K562 (cell line): ENCODE measurements around the gene DXO. TPM values are rescaled to one million over a fixed set of nuclear protein-coding genes. Genes with fewer than 3 reads are reported as not detected.

ENCODE experiments used
- ATAC-seq: fragments of 200-7000 bp; cut with Tn5 transposase; 3 replicates; pipeline ENCODE4 v1.9.1; 2020; ENCODE audit warnings: moderate library complexity
- BruUV-seq: library from RNA; stranded (reverse); fragments of 400-500 nt; replicated peaks from 2 replicates; lab custom pipeline; 2021; lab: Mats Ljungman, UMichigan
- CTCF ChIA-PET: fragments of 300-600 bp; formaldehyde crosslinking; extraction: SDS; loops from one replicate; lab custom pipeline; 2021; ENCODE audit warnings: low intra/inter-chr PET ratio; lab: Yijun Ruan, JAX
- POLR2A ChIA-PET: fragments of 300-600, 350-650 bp; sonication (Branson Sonifier 250); formaldehyde crosslinking; extraction: SDS; loops from one replicate; lab custom pipeline; 2021; ENCODE audit warnings: antibody characterized with exemption, inconsistent platforms; lab: Yijun Ruan, JAX
- DNase-seq, 4 experiments: peaks; one replicate each; pipeline versions ENCODE4 v3.0.0 to v3.0.0-alpha.2; 2011 to 2018; ENCODE audit warnings: low spot score in 3 of 4, mixed read lengths in 3 of 4; ENCODE audit errors: extremely low read depth in 1 of 4
- FAIRE-seq: peaks from 2 replicates; lab custom pipeline; 2011; peaks lifted over from hg19 to GRCh38; lab: Jason Lieb, UNC
- H2AFZ ChIP-seq: 2 replicates; pipeline ENCODE4 v1.6.0; 2011; ENCODE audit warnings: low read depth, low read length, control low read depth, inconsistent platforms
- H3K27ac ChIP-seq: fragments of 200-600 bp; 3 replicates; pipeline ENCODE4 v1.8.0; 2011; ENCODE audit warnings: low read depth, mild to moderate bottlenecking, control low read depth, inconsistent platforms, low read length, moderate library complexity, mixed read lengths; ENCODE audit errors: extremely low read depth
- H3K27me3 ChIP-seq, 2 experiments: fragments of 300-600 bp in 1 of 2; 2 replicates in 1 of 2; 3 replicates in 1 of 2; pipeline versions ENCODE4 v1.6.0 to v1.8.0; 2011; ENCODE audit warnings: inconsistent platforms in 2 of 2, low read length in 2 of 2, mild to moderate bottlenecking in 1 of 2, mixed read lengths in 1 of 2, moderate library complexity in 1 of 2; ENCODE audit not compliant: control insufficient read depth in 2 of 2, insufficient read depth in 2 of 2
- H3K36me3 ChIP-seq: fragments of 300-600 bp; 3 replicates; pipeline ENCODE4 v1.8.0; 2011; ENCODE audit warnings: mild to moderate bottlenecking, low read length, inconsistent platforms; ENCODE audit not compliant: control insufficient read depth, insufficient read depth
- H3K4me1 ChIP-seq, 2 experiments: fragments of 200-600 bp in 1 of 2; replicated peaks in 1 of 2; 2 replicates in 1 of 2; 3 replicates in 1 of 2; pipeline versions ENCODE4 v1.5.1 to v1.8.0; 2011; ENCODE audit warnings: inconsistent platforms in 2 of 2, low read length in 2 of 2, mild to moderate bottlenecking in 1 of 2, mixed read lengths in 1 of 2, moderate library complexity in 1 of 2; ENCODE audit not compliant: control insufficient read depth in 2 of 2, insufficient read depth in 2 of 2
- H3K4me2 ChIP-seq: 2 replicates; pipeline ENCODE4 v1.6.1; 2011; ENCODE audit warnings: low read length, control low read depth, inconsistent platforms, mixed read lengths; ENCODE audit not compliant: insufficient read depth
- H3K4me3 ChIP-seq: fragments of 200-600 bp; sonication (generic), shearing (Covaris generic); 2 replicates; pipeline ENCODE4 v1.5.1; 2016; ENCODE audit warnings: control low read depth, inconsistent platforms
- H3K79me2 ChIP-seq: fragments of 200-600 bp; 3 replicates; pipeline ENCODE4 v1.8.0; 2011; ENCODE audit warnings: low read length, inconsistent platforms; ENCODE audit not compliant: control insufficient read depth, insufficient read depth
- H3K9ac ChIP-seq, 2 experiments: 2 replicates each; pipeline versions ENCODE4 v1.6.0 to v1.6.1; 2011; ENCODE audit warnings: low read depth in 2 of 2, low read length in 2 of 2, control low read depth in 1 of 2, inconsistent platforms in 1 of 2, mild to moderate bottlenecking in 1 of 2, mixed read lengths in 1 of 2; ENCODE audit not compliant: insufficient read depth in 1 of 2
- H3K9me1 ChIP-seq: one replicate; pipeline ENCODE4 v1.6.0; 2011; ENCODE audit warnings: inconsistent platforms, mild to moderate bottlenecking, low read length, moderate library complexity; ENCODE audit not compliant: control insufficient read depth, insufficient read depth
- H3K9me3 ChIP-seq: replicated peaks from 2 replicates; pipeline ENCODE4 v1.5.1; 2011; ENCODE audit warnings: low read depth, low read length, inconsistent platforms; ENCODE audit not compliant: control insufficient read depth, insufficient read depth
- H4K20me1 ChIP-seq: replicated peaks from 2 replicates; pipeline ENCODE4 v1.6.1; 2011; ENCODE audit warnings: low read length, inconsistent platforms, mixed read lengths; ENCODE audit not compliant: control insufficient read depth, insufficient read depth
- DIDO1 ChIP-seq: fragments of 450-650 bp; IDR thresholded peaks from 2 replicates; pipeline ENCODE4 v1.6.1; 2016; ENCODE audit warnings: low read depth, missing biosample characterization, missing genetic modification characterization
- MECOM ChIP-seq: fragments of 250-450 bp; sonication (Bioruptor Pico); IDR thresholded peaks from 2 replicates; pipeline ENCODE4 v1.8.0; 2022; ENCODE audit warnings: inconsistent platforms
- NFIX ChIP-seq: fragments of 250-450 bp; sonication (Bioruptor Pico); IDR thresholded peaks from 2 replicates; pipeline ENCODE4 v1.4.0; 2020; ENCODE audit warnings: low read depth, mild to moderate bottlenecking, moderate library complexity
- SRSF3 ChIP-seq: fragments of 200-400 bp; formaldehyde crosslinking; IDR thresholded peaks from 2 replicates; pipeline ENCODE4 v1.6.1; 2016; ENCODE audit warnings: mild to moderate bottlenecking, low read length, moderate library complexity; ENCODE audit not compliant: insufficient read depth
- TCF3 ChIP-seq: sonication (generic); formaldehyde crosslinking; IDR thresholded peaks from 2 replicates; pipeline ENCODE4 v1.4.0; 2020; ENCODE audit warnings: mild to moderate bottlenecking, missing genetic modification reagents
- YBX1 ChIP-seq: fragments of 450-650 bp; IDR thresholded peaks from 2 replicates; pipeline ENCODE4 v1.7.1; 2016; ENCODE audit warnings: mild to moderate bottlenecking
- ZC3H8 ChIP-seq: fragments of 450-650 bp; IDR thresholded peaks from 2 replicates; pipeline ENCODE4 v1.6.1; 2017
- ZNF384 ChIP-seq: IDR thresholded peaks from 2 replicates; pipeline ENCODE4 v1.6.1; 2012; ENCODE audit warnings: low read depth, low read length, improper control_type of control experiment
- ZNF707 ChIP-seq: fragments of 250-450 bp; sonication (Bioruptor Pico); conservative IDR thresholded peaks from 2 replicates; pipeline ENCODE4 v1.8.0; 2022; ENCODE audit warnings: inconsistent platforms, mild to moderate bottlenecking, moderate library complexity
- WGBS: fragments of 100-300 bp; shearing (Covaris generic); methylation state at CpG from one replicate; pipeline ENCODE4 v1.1.6; 2016; ENCODE audit warnings: low coverage, mixed read lengths; ENCODE audit not compliant: insufficient coverage; ENCODE audit errors: missing lambda C conversion rate; 5-methylcytosine and 5-hydroxymethylcytosine counted together
- in situ Hi-C: fragments of 300-500 bp; cut with MboI; formaldehyde crosslinking; loops from 4 replicates; pipeline ENCODE4 v1.15.0; 2018; ENCODE audit warnings: inconsistent platforms, mixed read lengths
- intact Hi-C: fragments of 100-400 bp; cut with micrococcal nuclease; formaldehyde crosslinking; loops from 2 replicates; pipeline ENCODE4 v1.14.2; 2022
- polyA plus RNA-seq, 8 experiments: library from polyadenylated mRNA; depleted of rRNA in 4 of 8; stranded (reverse) in 5 of 8; unstranded in 3 of 8; fragments of >200 nt; fragmentation: Nextera tagmentation in 2 of 8; fragmentation: Illumina TruSeq in 1 of 8; extraction: Ambion mirVana in 2 of 8; extraction: Trizol in 1 of 8; gene quantifications; 2 replicates each; pipeline versions ENCODE4 v1.2.1 to v1.2.3, GENCODE V29; 2011 to 2014; ENCODE audit warnings: inconsistent platforms in 1 of 8, missing spikeins in 1 of 8
- total RNA-seq, 7 experiments: library from RNA; depleted of rRNA in 6 of 7; stranded (reverse); fragments of >200 nt in 6 of 7; fragmentation: Illumina TruSeq in 2 of 7; extraction: Trizol in 2 of 7; gene quantifications; 2 replicates each; pipeline versions ENCODE4 v1.2.1 to v1.2.3, GENCODE V29; 2011 to 2021; ENCODE audit warnings: low replicate concordance in 1 of 7
- TF ChIP-seq, protein P1 (sequence below): fragments of 250-450 bp; sonication (Bioruptor Pico); IDR thresholded peaks from 2 replicates; pipeline ENCODE4 v1.8.0; 2022; ENCODE audit warnings: moderate library complexity, mild to moderate bottlenecking, inconsistent platforms
- TF ChIP-seq, protein P2 (sequence below): sonication (generic); formaldehyde crosslinking; IDR thresholded peaks from 2 replicates; pipeline ENCODE4 v1.8.0; 2022; ENCODE audit warnings: missing genetic modification reagents, mild to moderate bottlenecking, moderate library complexity, borderline replicate concordance
- TF ChIP-seq, protein P3 (sequence below): fragments of 250-450 bp; sonication (Bioruptor Pico); IDR thresholded peaks from 2 replicates; pipeline ENCODE4 v1.4.0; 2020; ENCODE audit warnings: mild to moderate bottlenecking, moderate library complexity
- TF ChIP-seq, protein P4 (sequence below): IDR thresholded peaks from 3 replicates; pipeline ENCODE4 v1.6.1; 2011; ENCODE audit warnings: borderline replicate concordance, mild to moderate bottlenecking, moderate library complexity; ENCODE audit not compliant: insufficient read length; ENCODE audit errors: extremely low read depth

DXO gene
- total and polyA plus RNA-seq, 9 of the 15 experiments (the other 6 are each of a cell fraction or from before 2014, with no cell fraction given): 6.4 to 35.1 (median 19.4) TPM

DNA sequence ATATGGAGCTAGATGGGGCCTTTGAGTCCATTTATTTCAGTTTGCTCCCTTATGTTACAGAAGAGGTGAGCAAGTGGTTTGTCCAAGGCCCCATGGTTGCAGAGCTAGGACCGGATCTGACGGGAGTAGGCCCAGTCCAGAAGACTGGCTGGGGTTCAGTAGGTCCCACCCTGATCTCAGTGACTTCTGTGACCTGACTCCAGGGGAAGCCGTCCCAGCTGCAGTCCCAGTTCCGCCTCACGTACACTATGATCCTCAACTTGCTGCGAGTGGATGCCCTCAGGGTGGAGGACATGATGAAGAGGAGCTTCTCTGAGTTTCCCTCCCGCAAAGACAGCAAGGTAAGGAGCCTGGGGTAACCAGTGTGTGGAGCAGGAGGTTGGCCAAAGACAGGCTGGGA lies 5.4 kb downstream of the DXO start:
- Histone ChIP-seq H3K27ac (no peak overlapping the region; the same call in 2 of the 3 replicates), H3K4me3 (no peak overlapping the region), H2AFZ (no peak overlapping the region), H3K9ac (peak overlapping the region in 1 of 2 experiments; percentile 5; a peak in 1 of 4 replicates), H3K27me3 (no peaks in the 10 kb centered on the region), H3K9me1 (no peaks in the 10 kb centered on the region), H3K4me1 (peaks cover 35 to 39% of the 10 kb centered on the region in 2 experiments; a peak in 4 of 5 replicates), H3K4me2 (no peak overlapping the region), H3K79me2 (peaks cover 19% of the 10 kb centered on the region), H3K36me3 (peaks cover 97% of the 10 kb centered on the region), H3K9me3 (no peaks in the 10 kb centered on the region), H4K20me1 (no peaks in the 10 kb centered on the region)
- intact Hi-C loops (no loop called here), in situ Hi-C loops (no loop called here)
- BruUV-seq: no TSS peak
- no peak for FAIRE-seq
- DNase-seq: no peak
- ChIA-PET CTCF (no interaction called here), POLR2A (interaction anchor here (0.6 to 1.5 kb wide), 2 partner anchors 15 to 43 kb away, joined by 3 to 7 read pairs; no protein-coding TSS in a partner anchor)
- 87% methylated on average over 7 of the region's 7 CpGs for WGBS
- ATAC-seq: no peak
- TF ChIP-seq TCF3 (CRISPR knock-in tag): no peak
- TF ChIP-seq ZNF384: no peak
- TF ChIP-seq, protein P1, sequence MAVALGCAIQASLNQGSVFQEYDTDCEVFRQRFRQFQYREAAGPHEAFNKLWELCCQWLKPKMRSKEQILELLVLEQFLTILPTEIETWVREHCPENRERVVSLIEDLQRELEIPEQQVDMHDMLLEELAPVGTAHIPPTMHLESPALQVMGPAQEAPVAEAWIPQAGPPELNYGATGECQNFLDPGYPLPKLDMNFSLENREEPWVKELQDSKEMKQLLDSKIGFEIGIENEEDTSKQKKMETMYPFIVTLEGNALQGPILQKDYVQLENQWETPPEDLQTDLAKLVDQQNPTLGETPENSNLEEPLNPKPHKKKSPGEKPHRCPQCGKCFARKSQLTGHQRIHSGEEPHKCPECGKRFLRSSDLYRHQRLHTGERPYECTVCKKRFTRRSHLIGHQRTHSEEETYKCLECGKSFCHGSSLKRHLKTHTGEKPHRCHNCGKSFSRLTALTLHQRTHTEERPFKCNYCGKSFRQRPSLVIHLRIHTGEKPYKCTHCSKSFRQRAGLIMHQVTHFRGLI (CRISPR knock-in tag): no peak
- TF ChIP-seq NFIX: no peak
- no peak for TF ChIP-seq ZNF707 (CRISPR knock-in tag)
- TF ChIP-seq, protein P2, sequence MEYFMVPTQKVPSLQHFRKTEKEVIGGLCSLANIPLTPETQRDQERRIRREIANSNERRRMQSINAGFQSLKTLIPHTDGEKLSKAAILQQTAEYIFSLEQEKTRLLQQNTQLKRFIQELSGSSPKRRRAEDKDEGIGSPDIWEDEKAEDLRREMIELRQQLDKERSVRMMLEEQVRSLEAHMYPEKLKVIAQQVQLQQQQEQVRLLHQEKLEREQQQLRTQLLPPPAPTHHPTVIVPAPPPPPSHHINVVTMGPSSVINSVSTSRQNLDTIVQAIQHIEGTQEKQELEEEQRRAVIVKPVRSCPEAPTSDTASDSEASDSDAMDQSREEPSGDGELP (CRISPR knock-in tag): no peak
- TF ChIP-seq, protein P3, sequence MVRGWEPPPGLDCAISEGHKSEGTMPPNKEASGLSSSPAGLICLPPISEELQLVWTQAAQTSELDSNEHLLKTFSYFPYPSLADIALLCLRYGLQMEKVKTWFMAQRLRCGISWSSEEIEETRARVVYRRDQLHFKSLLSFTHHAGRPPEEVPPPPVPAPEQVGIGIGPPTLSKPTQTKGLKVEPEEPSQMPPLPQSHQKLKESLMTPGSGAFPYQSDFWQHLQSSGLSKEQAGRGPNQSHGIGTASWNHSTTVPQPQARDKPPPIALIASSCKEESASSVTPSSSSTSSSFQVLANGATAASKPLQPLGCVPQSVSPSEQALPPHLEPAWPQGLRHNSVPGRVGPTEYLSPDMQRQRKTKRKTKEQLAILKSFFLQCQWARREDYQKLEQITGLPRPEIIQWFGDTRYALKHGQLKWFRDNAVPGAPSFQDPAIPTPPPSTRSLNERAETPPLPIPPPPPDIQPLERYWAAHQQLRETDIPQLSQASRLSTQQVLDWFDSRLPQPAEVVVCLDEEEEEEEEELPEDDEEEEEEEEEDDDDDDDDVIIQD (CRISPR knock-in tag): no peak
- no peak for TF ChIP-seq YBX1
- no peak for TF ChIP-seq MECOM
- TF ChIP-seq, protein P4, sequence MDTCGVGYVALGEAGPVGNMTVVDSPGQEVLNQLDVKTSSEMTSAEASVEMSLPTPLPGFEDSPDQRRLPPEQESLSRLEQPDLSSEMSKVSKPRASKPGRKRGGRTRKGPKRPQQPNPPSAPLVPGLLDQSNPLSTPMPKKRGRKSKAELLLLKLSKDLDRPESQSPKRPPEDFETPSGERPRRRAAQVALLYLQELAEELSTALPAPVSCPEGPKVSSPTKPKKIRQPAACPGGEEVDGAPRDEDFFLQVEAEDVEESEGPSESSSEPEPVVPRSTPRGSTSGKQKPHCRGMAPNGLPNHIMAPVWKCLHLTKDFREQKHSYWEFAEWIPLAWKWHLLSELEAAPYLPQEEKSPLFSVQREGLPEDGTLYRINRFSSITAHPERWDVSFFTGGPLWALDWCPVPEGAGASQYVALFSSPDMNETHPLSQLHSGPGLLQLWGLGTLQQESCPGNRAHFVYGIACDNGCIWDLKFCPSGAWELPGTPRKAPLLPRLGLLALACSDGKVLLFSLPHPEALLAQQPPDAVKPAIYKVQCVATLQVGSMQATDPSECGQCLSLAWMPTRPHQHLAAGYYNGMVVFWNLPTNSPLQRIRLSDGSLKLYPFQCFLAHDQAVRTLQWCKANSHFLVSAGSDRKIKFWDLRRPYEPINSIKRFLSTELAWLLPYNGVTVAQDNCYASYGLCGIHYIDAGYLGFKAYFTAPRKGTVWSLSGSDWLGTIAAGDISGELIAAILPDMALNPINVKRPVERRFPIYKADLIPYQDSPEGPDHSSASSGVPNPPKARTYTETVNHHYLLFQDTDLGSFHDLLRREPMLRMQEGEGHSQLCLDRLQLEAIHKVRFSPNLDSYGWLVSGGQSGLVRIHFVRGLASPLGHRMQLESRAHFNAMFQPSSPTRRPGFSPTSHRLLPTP: no peak
- TF ChIP-seq DIDO1 (tag): no peak
- no peak for TF ChIP-seq ZC3H8
- no peak for TF ChIP-seq SRSF3
